Right cardiac atrium (tissue), 5 donors: Measurements from ENCODE around the gene ITGB5. TPM values are rescaled to one million over a fixed set of nuclear protein-coding genes. Genes with fewer than 3 reads are reported as not detected.
A peak's percentile ranks its signal among the peaks of the same experiment; 100 is the strongest.

Experiments used
- ATAC-seq, 2 donors: fragments of 200-7000 bp; cut with Tn5 transposase; one replicate each; pipeline versions ENCODE4 v1.8.0 to v1.9.1; 2020; ENCODE audit warnings: moderate library complexity in 2 of 2, mild to moderate bottlenecking in 1 of 2
- DNase-seq, 3 donors: peaks; one replicate each; pipeline ENCODE4 v3.0.0-alpha.2; 2020
- H3K27ac ChIP-seq: one replicate; pipeline ENCODE4 v1.5.1; 2013; ENCODE audit warnings: mild to moderate bottlenecking, low read length, control low read depth, moderate library complexity
- H3K27me3 ChIP-seq: one replicate; pipeline ENCODE4 v1.6.1; 2013; ENCODE audit not compliant: control insufficient read depth, insufficient read depth
- H3K4me1 ChIP-seq: one replicate; pipeline ENCODE4 v1.6.1; 2013; ENCODE audit warnings: low read length; ENCODE audit not compliant: control insufficient read depth, insufficient read depth
- H3K4me3 ChIP-seq: one replicate; pipeline ENCODE4 v1.5.1; 2013; ENCODE audit warnings: low read length, control low read depth
- H3K9me3 ChIP-seq: one replicate; pipeline ENCODE4 v1.6.1; 2013; ENCODE audit warnings: low read length; ENCODE audit not compliant: control insufficient read depth
- WGBS: extraction: QIAGEN DNeasy Blood & Tissue Kit; methylation state at CpG from one replicate; pipeline ENCODE4 v1.1.7; 2013; 5-methylcytosine and 5-hydroxymethylcytosine counted together
- intact Hi-C, 4 donors: fragments of 100-400 bp; cut with DNase I; formaldehyde crosslinking; loops; one replicate each; pipeline versions ENCODE4 v1.11.0 to v1.14.0; 2022 to 2023
- long read RNA-seq, 4 donors: library from polyadenylated mRNA; unstranded; transcript quantifications; one replicate each; pipeline ENCODE4 v2.0.0, GENCODE V29; 2020 to 2021
- polyA plus RNA-seq: library from polyadenylated mRNA; stranded (reverse); fragments of 200-250 nt; gene quantifications from one replicate; pipeline ENCODE4 v1.2.3, GENCODE V29; 2013
- total RNA-seq, 4 donors: library from RNA; stranded (reverse); fragmentation: NEBNext Ultra II Directional; extraction: Animal tissue kit (Norgen Biotek cat#: 25700); gene quantifications; one replicate each; pipeline ENCODE4 v1.2.1, GENCODE V29; 2021
- donor health status: healthy with polysubstance abuse.
- donor health status: DM: no; HTN: yes; CAD: no.
- donor health status: DM: no; HTN: no; CAD: no.
- donor health status: DM: no; HTN: yes; CAD: no; lungs with severe emphysema.
- donor health status: DM: yes; HTN: yes; CAD: no.

Gene ITGB5, protein sequence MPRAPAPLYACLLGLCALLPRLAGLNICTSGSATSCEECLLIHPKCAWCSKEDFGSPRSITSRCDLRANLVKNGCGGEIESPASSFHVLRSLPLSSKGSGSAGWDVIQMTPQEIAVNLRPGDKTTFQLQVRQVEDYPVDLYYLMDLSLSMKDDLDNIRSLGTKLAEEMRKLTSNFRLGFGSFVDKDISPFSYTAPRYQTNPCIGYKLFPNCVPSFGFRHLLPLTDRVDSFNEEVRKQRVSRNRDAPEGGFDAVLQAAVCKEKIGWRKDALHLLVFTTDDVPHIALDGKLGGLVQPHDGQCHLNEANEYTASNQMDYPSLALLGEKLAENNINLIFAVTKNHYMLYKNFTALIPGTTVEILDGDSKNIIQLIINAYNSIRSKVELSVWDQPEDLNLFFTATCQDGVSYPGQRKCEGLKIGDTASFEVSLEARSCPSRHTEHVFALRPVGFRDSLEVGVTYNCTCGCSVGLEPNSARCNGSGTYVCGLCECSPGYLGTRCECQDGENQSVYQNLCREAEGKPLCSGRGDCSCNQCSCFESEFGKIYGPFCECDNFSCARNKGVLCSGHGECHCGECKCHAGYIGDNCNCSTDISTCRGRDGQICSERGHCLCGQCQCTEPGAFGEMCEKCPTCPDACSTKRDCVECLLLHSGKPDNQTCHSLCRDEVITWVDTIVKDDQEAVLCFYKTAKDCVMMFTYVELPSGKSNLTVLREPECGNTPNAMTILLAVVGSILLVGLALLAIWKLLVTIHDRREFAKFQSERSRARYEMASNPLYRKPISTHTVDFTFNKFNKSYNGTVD
- 100 to 1,000 TPM; 107 to 170 (median 126) TPM for total RNA-seq
- polyA plus RNA-seq, result 39.0 TPM
- long read RNA-seq, donor 1, full-length matches to known transcripts, result 237 of 328 reads
- long read RNA-seq, donor 1, partial matches to known transcripts, result 52 of 328 reads
- long read RNA-seq, donor 1, other reads (novel, unspliced or antisense), result 39 of 328 reads
- long read RNA-seq, donor 2, full-length matches to known transcripts, result 151 of 184 reads
- long read RNA-seq, donor 2, partial matches to known transcripts, result 14 of 184 reads
- long read RNA-seq, donor 2, other reads (novel, unspliced or antisense), result 19 of 184 reads
- long read RNA-seq, donor 3, full-length matches to known transcripts, result 14 of 121 reads
- long read RNA-seq, donor 3, partial matches to known transcripts, result 83 of 121 reads
- long read RNA-seq, donor 3, other reads (novel, unspliced or antisense), result 24 of 121 reads
- long read RNA-seq, donor 4, full-length matches to known transcripts, result 245 of 320 reads
- long read RNA-seq, donor 4, partial matches to known transcripts, result 22 of 320 reads
- long read RNA-seq, donor 4, other reads (novel, unspliced or antisense), result 53 of 320 reads

DNA sequence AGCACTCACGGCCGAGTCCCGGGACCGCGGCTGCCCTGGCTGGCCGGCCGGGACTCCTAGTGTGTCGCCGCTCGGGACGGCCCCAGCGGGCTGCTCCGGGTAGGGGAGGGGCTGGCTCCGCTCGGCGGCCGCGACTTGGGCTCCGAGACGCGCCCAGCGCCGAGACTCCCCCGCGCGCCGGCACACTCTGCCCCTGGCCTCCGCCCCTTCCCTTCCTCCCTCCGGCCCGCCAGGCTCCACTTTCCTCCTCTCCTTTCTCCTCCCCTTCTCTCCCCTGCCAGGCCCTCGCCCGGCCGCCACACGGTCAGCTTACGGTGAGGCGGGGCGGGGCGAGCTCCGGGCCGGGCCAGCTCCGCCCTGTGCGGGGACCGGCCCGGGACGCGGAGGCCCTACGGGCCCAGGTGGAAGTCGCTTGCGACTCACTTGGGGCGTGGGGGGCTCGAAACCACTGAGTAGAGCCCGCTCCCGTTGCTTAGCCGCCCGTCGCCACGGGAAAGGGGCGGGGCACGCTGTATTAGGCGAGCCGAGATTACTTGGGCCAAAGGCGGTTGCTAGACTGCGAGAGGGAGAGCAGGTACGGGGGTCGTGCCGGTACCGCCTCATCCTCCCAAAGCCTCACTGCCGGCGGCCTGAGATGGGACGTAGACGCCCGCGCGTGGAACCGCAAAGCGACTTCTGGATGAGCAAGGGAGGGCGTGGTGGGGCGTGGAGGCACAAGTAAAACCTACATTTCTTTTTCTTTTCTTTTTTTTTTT lies at the start of gene ITGB5:
Gene ITGB5 (minus strand): TSS at position 189 of the 755 bp plus-strand sequence. CDS start 365 bp downstream, outside the sequence.
- Histone ChIP-seq H3K4me3 (peak within 1 kb of the TSS; percentile 86), H3K27me3 (no peaks in the 10 kb centered on the region), H3K4me1 (peaks cover 3% of the 10 kb centered on the region), H3K9me3 (no peaks in the 10 kb centered on the region), H3K27ac (peak within 1 kb of the TSS; percentile 26)
- ATAC-seq (peak; percentile 92 to 95), DNase-seq (peak; percentile 88 to 94 (median 94))
- WGBS, result 4% methylated on average over 78 of the region's 78 CpGs
- intact Hi-C loops, result loop anchor here in 1 of 4 donors (5.0 kb wide), 3 partner anchors 40 to 115 kb away; no protein-coding TSS in a partner anchor

DNA sequence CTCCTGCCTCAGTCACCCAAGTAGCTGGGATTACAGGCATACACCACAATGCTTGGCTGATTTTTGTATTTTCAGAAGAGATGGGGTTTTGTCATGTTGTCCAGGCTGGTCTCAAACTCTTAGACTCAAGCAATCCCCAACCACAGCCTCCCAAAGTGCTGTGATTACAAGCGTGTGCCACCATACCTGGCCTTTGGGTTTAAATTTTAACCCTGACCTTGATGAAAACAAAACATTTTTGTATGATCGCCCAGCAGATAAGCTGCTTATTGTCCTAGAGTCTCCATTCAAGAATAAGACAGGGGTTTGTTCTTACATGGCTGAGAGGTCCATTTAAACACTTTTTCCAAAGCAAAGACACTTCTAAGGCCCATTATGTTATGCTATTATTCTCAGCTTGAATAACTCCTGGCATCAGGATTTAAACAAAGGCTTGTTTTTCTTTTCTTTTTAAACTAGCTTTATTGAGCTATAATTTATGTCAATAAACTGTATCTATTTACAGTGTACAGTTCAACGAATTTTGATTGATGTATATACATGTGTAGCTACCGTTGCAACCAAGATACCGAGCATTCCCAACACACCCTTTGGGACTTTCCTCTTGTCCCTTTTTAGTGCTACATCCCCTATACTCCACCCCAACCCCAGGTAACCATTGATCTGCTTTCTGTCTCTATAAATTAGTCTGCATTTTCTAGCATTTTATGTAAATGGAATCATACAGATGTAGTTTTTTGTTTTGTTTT lies 48.8 kb upstream of the ITGB5 start:
- intact Hi-C loops, result loop anchor here in 2 of 4 donors (10.0 kb wide), 1 partner anchor 499 kb away; no protein-coding TSS in a partner anchor
- DNase-seq (no peak), ATAC-seq (no peak)
- Histone ChIP-seq H3K27me3 (no peaks in the 10 kb centered on the region), H3K4me1 (no peaks in the 10 kb centered on the region), H3K4me3 (no peak overlapping the region), H3K9me3 (no peaks in the 10 kb centered on the region), H3K27ac (no peak overlapping the region)
- WGBS, result 87% methylated on average over 5 of the region's 5 CpGs

DNA sequence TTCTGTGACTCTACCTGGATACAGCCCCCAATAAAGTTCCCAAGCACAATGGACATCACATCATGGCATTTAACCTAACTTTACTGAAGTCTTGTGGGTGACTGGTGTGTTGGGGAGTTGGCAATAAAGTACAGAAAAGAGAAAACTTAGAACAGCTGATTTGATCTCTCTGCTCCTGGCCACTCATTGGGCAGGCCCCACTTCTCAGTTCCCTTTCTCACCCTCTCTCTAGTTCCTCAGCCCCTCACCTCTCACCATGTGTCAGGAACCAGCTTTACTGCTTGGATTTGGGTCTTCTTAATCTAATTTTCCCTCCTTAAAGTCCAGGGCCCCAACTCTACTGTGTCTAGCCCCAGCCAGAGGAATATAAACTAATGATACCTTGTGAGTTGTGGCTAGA lies 48.1 kb upstream of the ITGB5 start:
- Histone ChIP-seq H3K4me3 (no peak overlapping the region), H3K9me3 (no peaks in the 10 kb centered on the region), H3K27ac (no peak overlapping the region), H3K27me3 (no peaks in the 10 kb centered on the region), H3K4me1 (no peaks in the 10 kb centered on the region)
- intact Hi-C loops, result loop anchor here in 2 of 4 donors (10.0 kb wide), 1 partner anchor 500 kb away; no protein-coding TSS in a partner anchor
- ATAC-seq (no peak), DNase-seq (no peak)

DNA sequence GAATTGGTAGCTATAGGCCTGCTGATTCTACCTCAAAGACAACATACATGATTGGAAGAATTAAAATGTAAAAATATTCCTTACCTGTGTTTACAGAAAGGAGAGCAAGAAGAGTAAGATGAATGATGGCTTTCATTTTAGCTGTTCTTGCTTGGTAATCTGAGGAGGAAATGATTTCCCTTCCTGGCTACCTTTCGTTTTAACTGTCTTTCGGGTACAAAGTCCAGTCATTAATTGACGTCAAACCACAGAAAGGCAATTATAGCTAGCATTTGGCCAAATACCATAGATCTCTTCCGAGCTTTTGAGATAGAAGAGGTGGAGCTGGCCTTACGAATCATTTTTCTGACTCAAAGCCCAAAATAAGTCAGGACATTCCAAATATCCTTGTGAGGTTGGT lies 47.4 kb upstream of the ITGB5 start, which contains the start of gene MUC13:
Gene MUC13 (minus strand): TSS at position 175 of the 400 bp plus-strand sequence. CDS start 39 bp downstream, at position 136.
- DNase-seq, result no peak
- no peaks in the 10 kb centered on the region for H3K4me1 ChIP-seq
- H3K27me3 ChIP-seq, result no peaks in the 10 kb centered on the region
- no peak within 1 kb of the TSS for H3K27ac ChIP-seq
- H3K4me3 ChIP-seq, result no peak within 1 kb of the TSS
- ATAC-seq, result no peak
- 81% methylated on average over 5 of the region's 5 CpGs for WGBS
- intact Hi-C loops, result loop anchor here in 2 of 4 donors (10.0 kb wide), 1 partner anchor 500 kb away; no protein-coding TSS in a partner anchor
- H3K9me3 ChIP-seq, result no peaks in the 10 kb centered on the region

DNA sequence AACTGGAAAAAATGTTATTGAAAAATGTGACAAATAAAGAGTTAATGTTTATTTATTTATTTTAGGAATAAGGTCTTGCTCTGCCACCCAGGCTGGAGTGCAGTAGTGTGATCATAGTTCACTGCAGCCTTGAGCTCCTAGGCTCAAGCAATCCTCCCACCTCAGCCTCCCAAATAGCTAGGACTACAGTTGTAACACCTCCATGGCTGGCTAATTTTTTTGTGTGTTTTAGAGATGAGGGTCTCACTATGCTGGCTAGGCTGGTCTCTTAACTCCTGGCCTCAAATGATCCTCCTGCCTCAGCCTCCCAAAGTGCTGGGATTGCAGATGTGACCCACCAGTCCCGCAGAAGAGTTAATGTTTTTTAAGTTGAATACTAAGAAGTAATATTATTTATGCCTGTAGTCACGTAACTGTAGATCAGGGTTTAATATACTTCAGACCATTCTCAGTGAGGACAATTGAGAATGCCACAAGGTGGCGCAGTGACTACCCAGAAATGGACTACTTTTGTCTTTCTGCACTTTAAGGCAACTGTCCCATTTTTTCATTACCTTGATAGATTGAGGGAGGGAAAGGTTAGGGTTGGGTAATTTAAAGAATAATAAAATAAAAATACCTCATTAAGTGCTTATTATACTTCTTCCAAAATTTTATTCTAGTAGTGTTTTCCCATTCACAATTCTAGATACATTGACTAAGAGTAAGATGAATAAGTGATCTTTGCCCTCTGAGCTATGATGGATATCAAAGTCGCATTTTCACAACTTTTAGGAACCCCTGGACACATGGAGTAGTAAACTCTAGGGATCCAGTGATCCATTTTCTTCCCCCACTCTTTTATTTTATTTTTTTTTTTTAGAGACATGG lies 41.4 kb upstream of the ITGB5 start:
- H3K9me3 ChIP-seq, result no peaks in the 10 kb centered on the region
- WGBS, result 22% methylated on average over 4 of the region's 4 CpGs
- intact Hi-C loops, result loop anchor here in 3 of 4 donors (5.0 to 10.0 kb wide), 4 partner anchors 236 to 509 kb away; no protein-coding TSS in a partner anchor
- H3K27me3 ChIP-seq, result no peaks in the 10 kb centered on the region
- no peak overlapping the region for H3K4me3 ChIP-seq
- DNase-seq, result peak; percentile 63 to 81 (median 65)
- no peak overlapping the region for H3K27ac ChIP-seq
- no peaks in the 10 kb centered on the region for H3K4me1 ChIP-seq
- peak; percentile 68 to 75 for ATAC-seq

- 95% methylated on average over 2 of the region's 2 CpGs for WGBS
- no peak overlapping the region for H3K4me3 ChIP-seq
- H3K27me3 ChIP-seq, result no peaks in the 10 kb centered on the region
- intact Hi-C loops, result loop anchor here in 3 of 4 donors (5.0 to 10.0 kb wide), 4 partner anchors 237 to 510 kb away; no protein-coding TSS in a partner anchor
- no peaks in the 10 kb centered on the region for H3K9me3 ChIP-seq
- DNase-seq (no peak), ATAC-seq (no peak)
- no peak overlapping the region for H3K27ac ChIP-seq
- H3K4me1 ChIP-seq, result no peaks in the 10 kb centered on the region
Observed at GRCh38 chr3:124927574-124928045, 40.4 kb upstream of the ITGB5 start.

GRCh38 chr3:124926426-124927101 lies 39.4 kb upstream of the ITGB5 start:
- H3K9me3 ChIP-seq, result no peaks in the 10 kb centered on the region
- no peaks in the 10 kb centered on the region for H3K4me1 ChIP-seq
- intact Hi-C loops, result loop anchor here in 3 of 4 donors (5.0 to 10.0 kb wide), 4 partner anchors 238 to 511 kb away; no protein-coding TSS in a partner anchor
- no peak overlapping the region for H3K27ac ChIP-seq
- WGBS, result 78% methylated on average over 4 of the region's 4 CpGs
- ATAC-seq (no peak), DNase-seq (no peak)
- H3K27me3 ChIP-seq, result no peaks in the 10 kb centered on the region
- H3K4me3 ChIP-seq, result no peak overlapping the region

DNA sequence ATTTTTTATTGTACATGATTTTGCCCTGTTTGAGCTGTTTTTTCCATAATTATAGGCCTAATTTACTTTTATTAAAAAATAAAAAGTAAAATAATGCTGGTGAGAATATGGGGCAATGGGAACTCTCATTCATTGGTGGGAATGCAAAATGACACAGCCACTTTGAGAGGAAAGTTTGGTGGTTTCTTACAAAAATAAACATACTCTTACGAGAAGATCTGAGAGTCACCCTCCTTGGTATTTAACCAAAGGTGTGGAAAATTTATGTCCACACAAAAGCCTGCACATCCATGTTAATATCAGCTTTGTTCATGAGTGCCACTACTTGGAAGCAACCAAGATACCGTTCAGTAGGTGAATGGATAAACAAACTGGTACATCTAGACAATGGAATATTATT lies 37.6 kb upstream of the ITGB5 start:
- intact Hi-C loops, result loop anchor here in 3 of 4 donors (5.0 to 10.0 kb wide), 4 partner anchors 240 to 513 kb away; no protein-coding TSS in a partner anchor
- no peak for DNase-seq
- Histone ChIP-seq H3K4me3 (no peak overlapping the region), H3K27ac (no peak overlapping the region), H3K4me1 (no peaks in the 10 kb centered on the region), H3K9me3 (no peaks in the 10 kb centered on the region), H3K27me3 (no peaks in the 10 kb centered on the region)
- WGBS, result 89% methylated on average over 2 of the region's 2 CpGs
- no peak for ATAC-seq
